Vagina (tissue), 2 donors: ENCODE measurements around the gene CALML3.

Experiments used
- CTCF ChIP-seq, 3 experiments: fragments of 450-650 bp in 2 of 3; fragments of 200-600 bp in 1 of 3; sonication (generic) in 1 of 3; IDR thresholded peaks; one replicate each; pipeline ENCODE4 v1.5.1; 2017 to 2019; ENCODE audit warnings: antibody characterized with exemption in 3 of 3, mild to moderate bottlenecking in 2 of 3, moderate library complexity in 2 of 3
- POLR2A ChIP-seq, 2 donors: fragments of 450-650 bp; IDR thresholded peaks; one replicate each; pipeline ENCODE4 v1.6.1; 2017; ENCODE audit warnings: antibody characterized with exemption in 2 of 2, mild to moderate bottlenecking in 2 of 2, moderate library complexity in 2 of 2

GRCh38 chr10:5485290-5485689 lies 39.5 kb upstream of the CALML3 start:
- TF ChIP-seq POLR2A (IDR thresholded peaks at IDR 0.05): no peak
- no peak for TF ChIP-seq CTCF (IDR thresholded peaks at IDR 0.05)
